Caki2 (cell line): ENCODE results near the gene CKAP5. TPM values are rescaled to one million over a fixed set of nuclear protein-coding genes. Genes with fewer than 3 reads are reported as not detected.

Experiments used
- DNase-seq: peaks from one replicate; pipeline ENCODE4 v3.0.0-alpha.2; 2015; ENCODE audit warnings: low read depth
- in situ Hi-C: cut with HindIII; loops from 2 replicates; pipeline ENCODE4 v1.10.0; 2016; ENCODE audit warnings: low sequenced_read_pairs, low pct_unique_long_range_greater_than_20kb, mixed read lengths
- total RNA-seq: library from RNA; depleted of rRNA; stranded (reverse); fragments of >200 nt; shearing (Covaris generic); gene quantifications from 2 replicates; pipeline ENCODE4 v1.2.3, GENCODE V29; 2014; ENCODE audit warnings: low replicate concordance; rRNA removed

The CKAP5 gene
- total RNA-seq, result 24.3 and 24.7 TPM in 2 replicates

GRCh38 chr11:46845740-46846509 is at the start of gene CKAP5:
Gene CKAP5, minus strand, starts transcription at chr11:46846280. Its CDS starts 25,049 bp downstream, at chr11:46821231.
- in situ Hi-C loops, result no loop called here
- DNase-seq, result peak; percentile 72

GRCh38 chr11:46895821-46896220 is 49.7 kb upstream of the CKAP5 start:
- no peak for DNase-seq
- in situ Hi-C loops, result no loop called here

- DNase-seq, result no peak
- in situ Hi-C loops, result no loop called here
Observed at GRCh38 chr11:46894961-46895360, 48.9 kb upstream of the CKAP5 start.

- in situ Hi-C loops, result no loop called here
- no peak for DNase-seq
Observed at GRCh38 chr11:46894506-46894905, 48.4 kb upstream of the CKAP5 start.

GRCh38 chr11:46892838-46893237 is 46.8 kb upstream of the CKAP5 start:
- no peak for DNase-seq
- in situ Hi-C loops, result no loop called here

GRCh38 chr11:46892109-46892508 is 46.0 kb upstream of the CKAP5 start:
- DNase-seq, result no peak
- in situ Hi-C loops, result no loop called here

- in situ Hi-C loops, result no loop called here
- no peak for DNase-seq
Observed at GRCh38 chr11:46890665-46891064, 44.6 kb upstream of the CKAP5 start.

- peak; percentile 42 for DNase-seq
- in situ Hi-C loops, result no loop called here
Observed at GRCh38 chr11:46889689-46890475, 43.8 kb upstream of the CKAP5 start.

- DNase-seq, result no peak
- in situ Hi-C loops, result no loop called here
Observed at GRCh38 chr11:46889251-46889650, 43.2 kb upstream of the CKAP5 start.

- in situ Hi-C loops, result no loop called here
- DNase-seq, result no peak
Observed at GRCh38 chr11:46888636-46889035, 42.6 kb upstream of the CKAP5 start.

- DNase-seq, result no peak
- in situ Hi-C loops, result no loop called here
Observed at GRCh38 chr11:46886211-46886610, 40.1 kb upstream of the CKAP5 start.

GRCh38 chr11:46879056-46879585 is 33.0 kb upstream of the CKAP5 start:
- in situ Hi-C loops, result no loop called here
- no peak for DNase-seq

GRCh38 chr11:46877580-46877979 is 31.5 kb upstream of the CKAP5 start:
- no peak for DNase-seq
- in situ Hi-C loops, result no loop called here

GRCh38 chr11:46876471-46876870 is 30.4 kb upstream of the CKAP5 start:
- in situ Hi-C loops, result no loop called here
- DNase-seq, result no peak

- DNase-seq, result peak; percentile 12
- in situ Hi-C loops, result no loop called here
Observed at GRCh38 chr11:46874586-46874985, 28.5 kb upstream of the CKAP5 start.

GRCh38 chr11:46868912-46869311 is 22.8 kb upstream of the CKAP5 start:
- in situ Hi-C loops, result no loop called here
- no peak for DNase-seq

GRCh38 chr11:46865340-46865739 is 19.3 kb upstream of the CKAP5 start:
- no peak for DNase-seq
- in situ Hi-C loops, result no loop called here

GRCh38 chr11:46860218-46860617 is 14.1 kb upstream of the CKAP5 start:
- no peak for DNase-seq

GRCh38 chr11:46858920-46859546 is 13.0 kb upstream of the CKAP5 start:
- DNase-seq, result no peak
- in situ Hi-C loops, result no loop called here

More at GRCh38 chr11:46860218-46860617, 14.1 kb upstream of the CKAP5 start:
- in situ Hi-C loops, result no loop called here
